ENCODE results near the gene DAZ2.
"Not testable (repeated sequence)": the region's sequence is repeated elsewhere in the genome, so short reads cannot be mapped to it uniquely, and the experiment has no call there.

The DAZ2 gene, protein sequence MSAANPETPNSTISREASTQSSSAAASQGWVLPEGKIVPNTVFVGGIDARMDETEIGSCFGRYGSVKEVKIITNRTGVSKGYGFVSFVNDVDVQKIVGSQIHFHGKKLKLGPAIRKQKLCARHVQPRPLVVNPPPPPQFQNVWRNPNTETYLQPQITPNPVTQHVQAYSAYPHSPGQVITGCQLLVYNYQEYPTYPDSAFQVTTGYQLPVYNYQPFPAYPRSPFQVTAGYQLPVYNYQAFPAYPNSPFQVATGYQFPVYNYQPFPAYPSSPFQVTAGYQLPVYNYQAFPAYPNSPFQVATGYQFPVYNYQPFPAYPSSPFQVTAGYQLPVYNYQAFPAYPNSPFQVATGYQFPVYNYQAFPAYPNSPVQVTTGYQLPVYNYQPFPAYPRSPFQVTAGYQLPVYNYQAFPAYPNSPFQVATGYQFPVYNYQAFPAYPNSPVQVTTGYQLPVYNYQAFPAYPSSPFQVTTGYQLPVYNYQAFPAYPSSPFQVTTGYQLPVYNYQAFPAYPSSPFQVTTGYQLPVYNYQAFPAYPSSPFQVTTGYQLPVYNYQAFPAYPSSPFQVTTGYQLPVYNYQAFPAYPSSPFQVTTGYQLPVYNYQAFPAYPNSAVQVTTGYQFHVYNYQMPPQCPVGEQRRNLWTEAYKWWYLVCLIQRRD

DNA sequence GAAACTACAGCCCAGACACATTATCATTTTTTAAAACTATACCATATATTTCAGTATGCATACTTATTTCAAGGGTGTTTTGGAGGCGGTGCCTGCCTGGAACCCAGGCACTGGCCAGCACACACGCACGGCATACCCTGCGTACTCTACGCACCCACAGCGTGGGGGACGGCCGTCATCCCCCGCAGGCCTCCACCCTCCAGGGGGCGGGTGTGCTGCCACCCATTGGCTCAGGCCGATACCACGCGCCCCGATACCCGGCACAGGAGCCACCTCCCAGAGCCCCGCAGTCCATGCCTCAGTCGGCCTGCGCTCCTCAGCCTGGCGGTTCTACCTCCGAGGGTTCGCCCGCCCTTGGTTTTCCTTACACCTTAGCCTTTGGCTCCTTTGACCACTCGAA, at the start of gene DAZ2:
TSS of gene DAZ2 (plus strand) at position 301 of the 400 bp plus-strand sequence. CDS start 208 bp downstream, outside the sequence.
- DNase-seq: not testable (repeated sequence)

DNA sequence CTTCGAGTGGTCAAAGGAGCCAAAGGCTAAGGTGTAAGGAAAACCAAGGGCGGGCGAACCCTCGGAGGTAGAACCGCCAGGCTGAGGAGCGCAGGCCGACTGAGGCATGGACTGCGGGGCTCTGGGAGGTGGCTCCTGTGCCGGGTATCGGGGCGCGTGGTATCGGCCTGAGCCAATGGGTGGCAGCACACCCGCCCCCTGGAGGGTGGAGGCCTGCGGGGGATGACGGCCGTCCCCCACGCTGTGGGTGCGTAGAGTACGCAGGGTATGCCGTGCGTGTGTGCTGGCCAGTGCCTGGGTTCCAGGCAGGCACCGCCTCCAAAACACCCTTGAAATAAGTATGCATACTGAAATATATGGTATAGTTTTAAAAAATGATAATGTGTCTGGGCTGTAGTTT, 20.4 kb upstream of the DAZ2 start, which contains the start of gene DAZ1:
TSS of gene DAZ1 (minus strand) at position 101 of the 400 bp plus-strand sequence. CDS start 208 bp downstream, outside the sequence.
- DNase-seq: not testable (repeated sequence)

DNA sequence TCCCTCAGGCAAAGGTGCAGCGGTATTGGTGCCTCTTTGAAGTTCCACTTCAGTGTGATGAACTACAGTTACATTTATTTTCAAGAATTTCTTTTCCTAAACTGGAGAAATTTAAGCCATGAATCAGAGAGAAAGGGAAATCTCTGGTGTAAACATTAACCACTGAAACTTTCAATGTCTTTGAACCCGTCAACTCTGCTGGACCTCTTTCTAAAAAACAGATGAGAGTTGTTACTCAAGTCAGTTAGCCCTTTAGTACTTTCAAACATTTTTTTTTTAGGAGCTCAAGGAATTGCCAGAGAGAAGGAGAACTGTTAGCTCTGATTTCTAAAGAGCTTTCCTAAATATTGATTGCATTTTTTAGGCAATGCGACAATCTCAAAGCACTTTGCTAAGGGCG, 11.9 kb upstream of the DAZ2 start:
- DNase-seq: not testable (repeated sequence)

DNA sequence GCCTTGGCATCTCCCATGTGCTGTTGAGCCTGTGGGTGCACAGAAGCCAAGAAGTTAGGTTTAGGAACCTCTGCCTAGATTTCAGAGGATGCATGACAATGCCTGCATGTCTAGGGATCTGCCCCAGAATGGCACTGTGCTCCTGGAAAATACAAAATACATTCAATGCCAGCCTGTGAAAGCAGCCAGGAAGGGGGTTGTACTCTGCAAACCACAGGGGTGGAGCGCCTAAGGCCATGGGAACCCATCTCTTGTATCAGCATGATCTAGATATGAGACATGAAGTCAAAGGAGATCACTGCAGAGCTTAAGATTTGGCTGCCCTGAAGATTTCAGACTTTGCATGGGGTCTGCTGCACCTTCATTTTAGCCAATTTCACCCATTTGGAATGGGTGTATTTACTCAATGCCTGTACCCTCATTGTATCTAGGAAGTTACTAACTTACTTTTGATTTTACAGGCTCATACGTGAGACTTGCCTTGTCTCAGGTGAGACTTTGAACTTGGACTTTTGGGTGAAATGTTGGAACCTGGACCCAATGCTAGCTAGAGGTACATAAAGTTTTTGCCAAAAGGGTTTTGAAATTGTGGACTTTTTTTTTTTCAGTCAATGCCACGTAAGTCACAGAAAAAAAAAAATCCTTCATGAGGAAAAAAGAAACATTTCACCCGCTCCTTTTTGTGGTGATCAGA, 9.4 kb upstream of the DAZ2 start:
- not testable (repeated sequence) for DNase-seq

DNA sequence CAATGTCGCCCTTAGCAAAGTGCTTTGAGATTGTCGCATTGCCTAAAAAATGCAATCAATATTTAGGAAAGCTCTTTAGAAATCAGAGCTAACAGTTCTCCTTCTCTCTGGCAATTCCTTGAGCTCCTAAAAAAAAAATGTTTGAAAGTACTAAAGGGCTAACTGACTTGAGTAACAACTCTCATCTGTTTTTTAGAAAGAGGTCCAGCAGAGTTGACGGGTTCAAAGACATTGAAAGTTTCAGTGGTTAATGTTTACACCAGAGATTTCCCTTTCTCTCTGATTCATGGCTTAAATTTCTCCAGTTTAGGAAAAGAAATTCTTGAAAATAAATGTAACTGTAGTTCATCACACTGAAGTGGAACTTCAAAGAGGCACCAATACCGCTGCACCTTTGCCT, 8.7 kb upstream of the DAZ2 start:
- not testable (repeated sequence) for DNase-seq
